DLD1 (cell line): ENCODE data around the gene DPYD.

ENCODE experiments used
- in situ Hi-C: cut with HindIII; loops from 2 replicates; pipeline ENCODE4 v1.10.0; 2017; ENCODE audit warnings: low sequenced_read_pairs

The DPYD gene

GRCh38 chr1:97073936-97074335 is 846.9 kb downstream of the DPYD start:
- in situ Hi-C loops, result no loop called here

- in situ Hi-C loops, result no loop called here
Measured at GRCh38 chr1:97073169-97073568, 847.7 kb downstream of the DPYD start.

- in situ Hi-C loops, result no loop called here
Measured at GRCh38 chr1:97071173-97071572, 849.7 kb downstream of the DPYD start.

- in situ Hi-C loops, result no loop called here
Measured at GRCh38 chr1:97070376-97070775, 850.5 kb downstream of the DPYD start.

GRCh38 chr1:97069312-97069711 is 851.5 kb downstream of the DPYD start:
- in situ Hi-C loops, result no loop called here

- in situ Hi-C loops, result no loop called here
Measured at GRCh38 chr1:97066860-97067259, 854.0 kb downstream of the DPYD start.

- in situ Hi-C loops, result no loop called here
Measured at GRCh38 chr1:97063532-97063931, 857.3 kb downstream of the DPYD start.

GRCh38 chr1:97061604-97062003 is 859.2 kb downstream of the DPYD start:
- in situ Hi-C loops, result no loop called here

- in situ Hi-C loops, result no loop called here
Measured at GRCh38 chr1:97056386-97056785, 864.4 kb downstream of the DPYD start.

GRCh38 chr1:97053268-97053667 is 867.6 kb downstream of the DPYD start:
- in situ Hi-C loops, result no loop called here

- in situ Hi-C loops, result no loop called here
Measured at GRCh38 chr1:97051823-97052222, 869.0 kb downstream of the DPYD start.

GRCh38 chr1:97050506-97050905 is 870.3 kb downstream of the DPYD start:
- in situ Hi-C loops, result no loop called here

- in situ Hi-C loops, result no loop called here
Measured at GRCh38 chr1:97047421-97047793, 873.4 kb downstream of the DPYD start.

GRCh38 chr1:97046765-97047420 is 873.9 kb downstream of the DPYD start:
- in situ Hi-C loops, result no loop called here

- in situ Hi-C loops, result no loop called here
Measured at GRCh38 chr1:97044159-97044760, 876.6 kb downstream of the DPYD start.

- in situ Hi-C loops, result no loop called here
Measured at GRCh38 chr1:97042551-97042950, 878.3 kb downstream of the DPYD start.

- in situ Hi-C loops, result no loop called here
Measured at GRCh38 chr1:97041026-97041425, 879.8 kb downstream of the DPYD start.

GRCh38 chr1:97038410-97038809 is 882.4 kb downstream of the DPYD start:
- in situ Hi-C loops, result no loop called here

GRCh38 chr1:97034651-97035050 is 886.2 kb downstream of the DPYD start:
- in situ Hi-C loops, result no loop called here

- in situ Hi-C loops, result no loop called here
Measured at GRCh38 chr1:97033949-97034348, 886.9 kb downstream of the DPYD start.
